ENCODE data around the gene MARCHF6.

- TF ChIP-seq CTCF (IDR thresholded peaks at IDR 0.05) (no peak), POLR2A (IDR thresholded peaks at IDR 0.05) (no peak)
Measured at GRCh38 chr5:10351199-10351905, 2.1 kb upstream of the MARCHF6 start.

Data from heart left ventricle (tissue), 13 donors.